SU-DHL-6 (cell line): ENCODE measurements around the gene EYS.

ENCODE experiments used
- H2AFZ ChIP-seq: fragments of 200-600 bp; sonication (generic); 2 replicates; pipeline ENCODE4 v1.6.1; 2014; ENCODE audit warnings: low read depth, mild to moderate bottlenecking, moderate library complexity, mixed read lengths, antibody characterized with exemption, low read length; ENCODE audit not compliant: severe bottlenecking
- H3F3A ChIP-seq: fragments of 200-600 bp; shearing (Covaris generic); 2 replicates; pipeline ENCODE4 v1.6.0; 2016; ENCODE audit warnings: antibody characterized with exemption, mild to moderate bottlenecking; ENCODE audit not compliant: insufficient read depth
- H3K27ac ChIP-seq: fragments of 200-600 bp; sonication (generic); 2 replicates; pipeline ENCODE4 v1.5.1; 2016; ENCODE audit warnings: low read depth, mild to moderate bottlenecking, low read length, moderate library complexity, mixed read lengths
- H3K27me3 ChIP-seq: fragments of 200-600 bp; sonication (generic), shearing (Covaris generic); 2 replicates; pipeline ENCODE4 v1.6.0; 2014; ENCODE audit warnings: mild to moderate bottlenecking, low read length
- H3K36me3 ChIP-seq: fragments of 200-600 bp; sonication (generic); 2 replicates; pipeline ENCODE4 v1.6.1; 2014; ENCODE audit warnings: mild to moderate bottlenecking, low read length, mixed read lengths
- H3K4me2 ChIP-seq: fragments of 300-600, 200-600 bp; shearing (Covaris generic), sonication (generic); 2 replicates; pipeline ENCODE4 v1.6.0; 2014; ENCODE audit warnings: low read length, low read depth, mild to moderate bottlenecking; ENCODE audit not compliant: poor library complexity, severe bottlenecking
- H3K4me3 ChIP-seq: fragments of 200-600 bp; sonication (generic); 2 replicates; pipeline ENCODE4 v1.5.1; 2014; ENCODE audit warnings: antibody characterized with exemption, low read length, mild to moderate bottlenecking, mixed read lengths; ENCODE audit not compliant: insufficient read depth, poor library complexity, severe bottlenecking
- H3K79me2 ChIP-seq: fragments of 200-600 bp; sonication (generic); 2 replicates; pipeline ENCODE4 v1.6.1; 2014; ENCODE audit warnings: mild to moderate bottlenecking, low read length, moderate library complexity; ENCODE audit not compliant: insufficient read depth
- H3K9ac ChIP-seq: fragments of 200-600 bp; sonication (generic); 2 replicates; pipeline ENCODE4 v1.7.0; 2014; ENCODE audit warnings: mild to moderate bottlenecking, low read length
- H3K9me2 ChIP-seq: fragments of 200-600 bp; sonication (generic); replicated peaks from 2 replicates; pipeline ENCODE4 v1.6.1; 2014; ENCODE audit warnings: low read length; ENCODE audit not compliant: insufficient read depth
- H3K9me3 ChIP-seq: fragments of 200-600 bp; sonication (generic); 2 replicates; pipeline ENCODE4 v1.6.1; 2014; ENCODE audit warnings: low read length, mixed read lengths; ENCODE audit not compliant: insufficient read depth
- H4K20me1 ChIP-seq: fragments of 200-600 bp; sonication (generic); 2 replicates; pipeline ENCODE4 v1.6.1; 2014; ENCODE audit warnings: low read depth, mild to moderate bottlenecking, antibody characterized with exemption, low read length, moderate library complexity, mixed read lengths
- EZH2phosphoT487 ChIP-seq: fragments of 200-600 bp; sonication (generic), shearing (Covaris generic); conservative IDR thresholded peaks from 2 replicates; pipeline ENCODE4 v1.6.1; 2018; ENCODE audit warnings: mild to moderate bottlenecking, antibody characterized with exemption, low read length, moderate library complexity, mixed read lengths
- TF ChIP-seq, protein P1 (sequence below): fragments of 200-600 bp; sonication (generic); IDR thresholded peaks from one replicate; pipeline ENCODE4 v1.5.1; 2017; ENCODE audit warnings: antibody characterized with exemption, mild to moderate bottlenecking, low read length, moderate library complexity; ENCODE audit not compliant: insufficient read depth, poor library complexity, severe bottlenecking

Gene EYS

DNA sequence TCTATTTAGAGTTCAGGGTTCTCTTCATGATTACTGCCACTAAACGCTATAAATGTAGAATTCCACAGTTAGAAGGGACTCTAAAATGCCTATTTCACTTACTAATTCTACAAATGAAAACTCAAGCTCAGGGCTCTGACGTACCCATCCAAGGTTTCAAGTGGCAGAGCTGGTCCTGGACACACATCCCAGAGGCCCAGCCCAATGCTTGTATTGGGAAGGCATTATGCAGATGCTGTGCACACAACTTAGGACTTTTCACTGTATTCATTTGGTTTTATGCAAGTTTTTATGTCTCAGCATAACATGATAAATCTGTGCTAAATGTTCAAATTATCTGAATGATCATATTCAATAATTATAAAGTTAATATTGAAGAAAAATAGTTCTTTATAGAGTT is 1761.0 kb downstream of the EYS start:
- H3F3A ChIP-seq, result no peaks in the 10 kb centered on the region
- H3K79me2 ChIP-seq, result no peaks in the 10 kb centered on the region
- TF ChIP-seq, protein P1, sequence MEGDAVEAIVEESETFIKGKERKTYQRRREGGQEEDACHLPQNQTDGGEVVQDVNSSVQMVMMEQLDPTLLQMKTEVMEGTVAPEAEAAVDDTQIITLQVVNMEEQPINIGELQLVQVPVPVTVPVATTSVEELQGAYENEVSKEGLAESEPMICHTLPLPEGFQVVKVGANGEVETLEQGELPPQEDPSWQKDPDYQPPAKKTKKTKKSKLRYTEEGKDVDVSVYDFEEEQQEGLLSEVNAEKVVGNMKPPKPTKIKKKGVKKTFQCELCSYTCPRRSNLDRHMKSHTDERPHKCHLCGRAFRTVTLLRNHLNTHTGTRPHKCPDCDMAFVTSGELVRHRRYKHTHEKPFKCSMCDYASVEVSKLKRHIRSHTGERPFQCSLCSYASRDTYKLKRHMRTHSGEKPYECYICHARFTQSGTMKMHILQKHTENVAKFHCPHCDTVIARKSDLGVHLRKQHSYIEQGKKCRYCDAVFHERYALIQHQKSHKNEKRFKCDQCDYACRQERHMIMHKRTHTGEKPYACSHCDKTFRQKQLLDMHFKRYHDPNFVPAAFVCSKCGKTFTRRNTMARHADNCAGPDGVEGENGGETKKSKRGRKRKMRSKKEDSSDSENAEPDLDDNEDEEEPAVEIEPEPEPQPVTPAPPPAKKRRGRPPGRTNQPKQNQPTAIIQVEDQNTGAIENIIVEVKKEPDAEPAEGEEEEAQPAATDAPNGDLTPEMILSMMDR, result no peak
- TF ChIP-seq EZH2phosphoT487, result no peak
- no peak overlapping the region for H3K4me2 ChIP-seq
- no peaks in the 10 kb centered on the region for H3K27me3 ChIP-seq
- no peak overlapping the region for H3K27ac ChIP-seq
- H3K9ac ChIP-seq, result no peak overlapping the region
- no peaks in the 10 kb centered on the region for H3K9me2 ChIP-seq
- H4K20me1 ChIP-seq, result no peaks in the 10 kb centered on the region
- H2AFZ ChIP-seq, result no peak overlapping the region
- H3K9me3 ChIP-seq, result no peaks in the 10 kb centered on the region
- no peak overlapping the region for H3K4me3 ChIP-seq
- H3K36me3 ChIP-seq, result no peaks in the 10 kb centered on the region

DNA sequence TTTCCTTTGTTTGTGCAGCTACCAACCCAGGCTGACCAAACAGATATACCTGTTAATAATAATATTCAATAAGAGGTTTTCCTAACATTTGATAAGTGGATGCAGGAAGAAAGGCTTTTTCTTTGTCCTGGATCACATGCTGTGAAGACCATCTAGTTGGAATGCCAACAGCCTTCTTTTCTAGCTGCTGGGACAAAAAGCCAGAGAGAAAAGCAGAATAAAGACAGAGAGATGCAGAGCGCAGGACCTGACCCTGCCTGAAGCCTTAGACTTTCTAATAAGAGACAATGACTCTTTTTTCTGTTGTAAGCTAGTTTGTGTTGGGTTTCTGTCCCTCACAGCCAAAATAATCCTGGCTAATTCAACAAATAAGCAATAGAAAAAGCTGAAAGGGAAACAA is 1763.2 kb downstream of the EYS start:
- no peaks in the 10 kb centered on the region for H3K79me2 ChIP-seq
- no peaks in the 10 kb centered on the region for H3K27me3 ChIP-seq
- H3K4me3 ChIP-seq, result no peak overlapping the region
- no peaks in the 10 kb centered on the region for H3F3A ChIP-seq
- H3K36me3 ChIP-seq, result no peaks in the 10 kb centered on the region
- H3K27ac ChIP-seq, result no peak overlapping the region
- H3K4me2 ChIP-seq, result no peak overlapping the region
- no peaks in the 10 kb centered on the region for H3K9me3 ChIP-seq
- no peak overlapping the region for H3K9ac ChIP-seq
- H2AFZ ChIP-seq, result no peak overlapping the region
- no peak for TF ChIP-seq EZH2phosphoT487
- TF ChIP-seq, protein P1, result no peak
- no peaks in the 10 kb centered on the region for H3K9me2 ChIP-seq
- H4K20me1 ChIP-seq, result no peaks in the 10 kb centered on the region

DNA sequence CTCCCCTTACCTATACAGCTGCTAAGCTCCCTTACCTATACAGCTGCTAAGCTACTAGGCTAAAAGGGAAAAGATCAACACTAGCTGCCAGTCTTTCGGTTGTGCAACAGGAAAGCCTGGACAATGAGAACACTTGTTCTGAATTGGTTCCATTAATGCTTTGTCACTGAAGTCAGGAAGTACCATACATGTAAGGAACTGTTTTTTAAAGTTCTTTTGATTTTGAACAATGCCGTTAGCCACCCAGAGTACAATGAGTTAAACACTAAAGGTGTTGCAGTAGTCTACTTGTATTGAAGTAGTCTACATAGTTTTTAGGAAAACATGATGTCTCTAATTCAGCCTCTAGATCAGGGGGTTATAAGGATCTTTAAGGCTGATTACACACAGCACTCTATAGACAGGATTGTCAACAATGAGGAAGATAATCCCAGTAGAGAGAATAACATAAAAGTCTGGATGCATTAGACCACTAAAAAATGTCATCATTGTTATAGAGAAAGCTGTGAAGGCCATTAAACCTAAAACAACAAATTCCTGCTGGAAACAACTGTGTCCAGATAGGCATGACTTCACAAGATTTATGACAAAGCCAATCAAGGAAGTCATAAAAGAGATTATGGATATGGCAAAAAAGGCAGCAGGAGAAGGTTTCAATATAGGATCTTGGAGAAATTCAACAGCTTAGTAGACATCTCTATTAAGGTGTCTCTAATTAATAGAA is 1765.1 kb downstream of the EYS start:
- Histone ChIP-seq H3K36me3 (no peaks in the 10 kb centered on the region), H3K27ac (no peak overlapping the region), H3K9ac (no peak overlapping the region), H4K20me1 (no peaks in the 10 kb centered on the region), H3K27me3 (no peaks in the 10 kb centered on the region), H3F3A (no peaks in the 10 kb centered on the region), H2AFZ (no peak overlapping the region), H3K9me2 (no peaks in the 10 kb centered on the region), H3K9me3 (no peaks in the 10 kb centered on the region), H3K79me2 (no peaks in the 10 kb centered on the region), H3K4me3 (no peak overlapping the region), H3K4me2 (no peak overlapping the region)
- TF ChIP-seq EZH2phosphoT487, result no peak
- TF ChIP-seq, protein P1, result no peak
